ENCODE data around the gene NLRP9. TPM values are rescaled to one million over a fixed set of nuclear protein-coding genes. Genes with fewer than 3 reads are reported as not detected.

The NLRP9 gene
- total RNA-seq, 4 donors from 2014 or later, result not detected

GRCh38 chr19:55700813-55701212 lies 37.4 kb downstream of the NLRP9 start:
- ATAC-seq, result no peak
- 80 to 100% methylated on average over 2 of the region's 12 CpGs for WGBS, 2 donors (ENCODE audit: low coverage in 1 of 2)
- H3K36me3 ChIP-seq, result peaks cover 0 to 61% of the 10 kb centered on the region in 2 donors
- no peaks in the 10 kb centered on the region for H3K9me3 ChIP-seq
- no peak overlapping the region for H3K27ac ChIP-seq
- H3K27me3 ChIP-seq, result no peaks in the 10 kb centered on the region
- TF ChIP-seq EP300 (IDR thresholded peaks at IDR 0.05), result no peak
- TF ChIP-seq CTCF (IDR thresholded peaks at IDR 0.05), result no peak
- TF ChIP-seq POLR2A (IDR thresholded peaks at IDR 0.05), result no peak
- TF ChIP-seq POLR2AphosphoS5 (IDR thresholded peaks at IDR 0.05), result no peak
- no peaks in the 10 kb centered on the region for H3K4me1 ChIP-seq
- H3K4me3 ChIP-seq, result no peak overlapping the region

GRCh38 chr19:55699221-55699620 lies 39.0 kb downstream of the NLRP9 start:
- no peaks in the 10 kb centered on the region for H3K4me1 ChIP-seq
- 84 to 90% methylated on average over 2 to 9 of the region's 11 CpGs for WGBS, 2 donors (ENCODE audit: low coverage in 1 of 2)
- TF ChIP-seq POLR2A (IDR thresholded peaks at IDR 0.05) (no peak), EP300 (IDR thresholded peaks at IDR 0.05) (no peak), POLR2AphosphoS5 (IDR thresholded peaks at IDR 0.05) (no peak), CTCF (IDR thresholded peaks at IDR 0.05) (no peak)
- H3K27ac ChIP-seq, result no peak overlapping the region
- H3K36me3 ChIP-seq, result peaks cover 0 to 68% of the 10 kb centered on the region in 2 donors
- no peaks in the 10 kb centered on the region for H3K27me3 ChIP-seq
- no peak for ATAC-seq
- no peak overlapping the region for H3K4me3 ChIP-seq
- no peaks in the 10 kb centered on the region for H3K9me3 ChIP-seq

DNA sequence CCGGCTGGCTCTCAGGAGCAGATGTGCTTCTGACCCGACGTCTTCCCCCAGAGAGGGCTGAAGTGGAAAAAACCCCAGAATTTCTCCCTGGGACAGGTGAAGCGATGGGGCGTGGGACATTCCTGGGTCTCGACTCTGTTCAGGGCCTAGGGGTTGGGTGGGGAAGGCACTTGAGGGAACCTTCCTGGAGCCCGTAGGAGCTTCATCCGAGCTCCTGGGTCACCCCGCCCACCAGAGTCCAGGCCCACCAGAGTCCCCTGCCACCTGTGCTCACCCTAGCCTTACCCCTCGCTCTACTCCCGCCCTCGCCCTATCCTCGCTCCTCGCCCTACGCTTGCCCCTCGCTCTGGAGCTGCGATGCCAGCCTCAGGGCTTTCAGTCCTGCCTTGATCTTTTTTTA lies 39.9 kb downstream of the NLRP9 start:
- 93 to 95% methylated on average over 11 to 14 of the region's 17 CpGs for WGBS, 2 donors (ENCODE audit: low coverage in 1 of 2)
- TF ChIP-seq POLR2AphosphoS5 (IDR thresholded peaks at IDR 0.05) (no peak), CTCF (IDR thresholded peaks at IDR 0.05) (no peak), EP300 (IDR thresholded peaks at IDR 0.05) (no peak), POLR2A (IDR thresholded peaks at IDR 0.05) (no peak)
- Histone ChIP-seq H3K4me3 (no peak overlapping the region), H3K4me1 (no peaks in the 10 kb centered on the region), H3K27me3 (no peaks in the 10 kb centered on the region), H3K27ac (no peak overlapping the region), H3K36me3 (peaks cover 0 to 76% of the 10 kb centered on the region in 2 donors), H3K9me3 (no peaks in the 10 kb centered on the region)
- no peak for ATAC-seq

GRCh38 chr19:55697698-55698097 lies 40.5 kb downstream of the NLRP9 start:
- Histone ChIP-seq H3K4me3 (no peak overlapping the region), H3K27ac (no peak overlapping the region), H3K4me1 (no peaks in the 10 kb centered on the region), H3K27me3 (no peaks in the 10 kb centered on the region), H3K9me3 (no peaks in the 10 kb centered on the region), H3K36me3 (peaks cover 0 to 82% of the 10 kb centered on the region in 2 donors)
- no peak for ATAC-seq
- TF ChIP-seq POLR2A (IDR thresholded peaks at IDR 0.05), result no peak
- TF ChIP-seq CTCF (IDR thresholded peaks at IDR 0.05), result no peak
- TF ChIP-seq EP300 (IDR thresholded peaks at IDR 0.05), result no peak
- TF ChIP-seq POLR2AphosphoS5 (IDR thresholded peaks at IDR 0.05), result no peak
- WGBS, 2 donors (ENCODE audit: low coverage in 1 of 2), result 89 to 93% methylated on average over 3 to 5 of the region's 8 CpGs

DNA sequence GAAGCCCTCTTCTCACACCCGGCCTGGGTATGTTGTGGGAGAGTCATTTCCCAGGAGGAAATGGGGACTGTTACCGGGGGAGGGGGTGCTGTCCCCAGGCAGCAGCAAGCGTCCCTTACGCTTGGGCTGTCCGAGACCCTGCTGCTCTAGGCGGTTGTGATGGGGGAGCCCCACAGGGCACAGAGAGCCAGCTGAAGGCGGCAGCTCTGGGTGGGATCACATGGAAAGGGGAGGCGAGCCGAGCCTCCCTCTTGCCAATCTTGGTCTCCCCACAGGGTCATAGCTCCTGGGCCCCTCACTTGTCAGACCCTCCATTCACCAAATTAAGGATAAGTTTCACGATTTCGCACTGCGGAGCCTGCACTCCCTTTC lies 41.1 kb downstream of the NLRP9 start:
- Histone ChIP-seq H3K27ac (no peak overlapping the region), H3K4me3 (no peak overlapping the region), H3K36me3 (peaks cover 0 to 88% of the 10 kb centered on the region in 2 donors), H3K27me3 (no peaks in the 10 kb centered on the region), H3K4me1 (no peaks in the 10 kb centered on the region), H3K9me3 (no peaks in the 10 kb centered on the region)
- TF ChIP-seq CTCF (IDR thresholded peaks at IDR 0.05) (no peak), POLR2A (IDR thresholded peaks at IDR 0.05) (no peak), POLR2AphosphoS5 (IDR thresholded peaks at IDR 0.05) (no peak), EP300 (IDR thresholded peaks at IDR 0.05) (no peak)
- ATAC-seq, result no peak
- WGBS, 2 donors (ENCODE audit: low coverage in 1 of 2), result 90% methylated on average over 3 of the region's 12 CpGs; no CpG with 5 or more reads in 1 of the 2 donors

All from gastroesophageal sphincter (tissue), 4 donors.